OCI-LY3 (cell line): Measurements from ENCODE around the gene SLC35B2.
A peak's percentile ranks its signal among the peaks of the same experiment; 100 is the strongest.

Experiments
- H2AFZ ChIP-seq: fragments of 200-600, 300-600 bp; shearing (Covaris generic); 2 replicates; pipeline ENCODE4 v1.6.0; 2014; ENCODE audit warnings: antibody characterized with exemption, low read depth, low read length
- H3K27ac ChIP-seq: fragments of 200-600, 300-600 bp; sonication (generic); 2 replicates; pipeline ENCODE4 v1.5.1; 2014; ENCODE audit warnings: mild to moderate bottlenecking, low read length, moderate library complexity, mixed read lengths
- H3K27me3 ChIP-seq: fragments of 200-600, 300-600 bp; sonication (generic); 2 replicates; pipeline ENCODE4 v1.6.1; 2014; ENCODE audit warnings: low read depth, low read length, mixed read lengths
- H3K36me3 ChIP-seq: fragments of 200-600, 300-600 bp; sonication (generic); replicated peaks from 2 replicates; pipeline ENCODE3; 2014; ENCODE audit warnings: low read depth, low read length, mixed read lengths
- H3K4me1 ChIP-seq: fragments of 300-600, 200-600 bp; sonication (generic); 2 replicates; pipeline ENCODE4 v1.6.1; 2014; ENCODE audit warnings: low read length, mixed read lengths
- H3K4me2 ChIP-seq: fragments of 200-600, 300-600 bp; sonication (generic); 2 replicates; pipeline ENCODE4 v1.6.1; 2014; ENCODE audit warnings: low read length, mixed read lengths
- H3K4me3 ChIP-seq: fragments of 300-600, 200-600 bp; sonication (generic); 2 replicates; pipeline ENCODE4 v1.5.1; 2014; ENCODE audit warnings: antibody characterized with exemption, mild to moderate bottlenecking, low read length, moderate library complexity
- H3K79me2 ChIP-seq: fragments of 300-600, 200-600 bp; shearing (Covaris generic); 2 replicates; pipeline ENCODE4 v1.6.1; 2014; ENCODE audit warnings: mild to moderate bottlenecking, low read length, mixed read lengths
- H3K9ac ChIP-seq: fragments of 300-600, 200-600 bp; shearing (Covaris generic); 2 replicates; pipeline ENCODE4 v1.6.0; 2014; ENCODE audit warnings: mild to moderate bottlenecking, low read length, moderate library complexity
- H3K9me3 ChIP-seq: fragments of 200-600, 300-600 bp; shearing (Covaris generic); 2 replicates; pipeline ENCODE4 v1.6.1; 2014; ENCODE audit warnings: low read length, mixed read lengths; ENCODE audit not compliant: insufficient read depth
- H4K20me1 ChIP-seq: fragments of 200-600, 300-600 bp; sonication (generic); 2 replicates; pipeline ENCODE4 v1.6.1; 2016; ENCODE audit warnings: low read length, mixed read lengths; ENCODE audit not compliant: insufficient read depth
- EZH2phosphoT487 ChIP-seq: fragments of 200-600 bp; shearing (Covaris generic); IDR thresholded peaks from 2 replicates; pipeline ENCODE4 v1.6.1; 2018; ENCODE audit warnings: antibody characterized with exemption, mixed run types, low read depth
- TF ChIP-seq, protein P1 (sequence below): fragments of 200-600, 300-600 bp; sonication (generic); IDR thresholded peaks from 2 replicates; pipeline ENCODE4 v1.5.1; 2014; ENCODE audit warnings: antibody characterized with exemption, low read length, low read depth

SLC35B2 gene

DNA sequence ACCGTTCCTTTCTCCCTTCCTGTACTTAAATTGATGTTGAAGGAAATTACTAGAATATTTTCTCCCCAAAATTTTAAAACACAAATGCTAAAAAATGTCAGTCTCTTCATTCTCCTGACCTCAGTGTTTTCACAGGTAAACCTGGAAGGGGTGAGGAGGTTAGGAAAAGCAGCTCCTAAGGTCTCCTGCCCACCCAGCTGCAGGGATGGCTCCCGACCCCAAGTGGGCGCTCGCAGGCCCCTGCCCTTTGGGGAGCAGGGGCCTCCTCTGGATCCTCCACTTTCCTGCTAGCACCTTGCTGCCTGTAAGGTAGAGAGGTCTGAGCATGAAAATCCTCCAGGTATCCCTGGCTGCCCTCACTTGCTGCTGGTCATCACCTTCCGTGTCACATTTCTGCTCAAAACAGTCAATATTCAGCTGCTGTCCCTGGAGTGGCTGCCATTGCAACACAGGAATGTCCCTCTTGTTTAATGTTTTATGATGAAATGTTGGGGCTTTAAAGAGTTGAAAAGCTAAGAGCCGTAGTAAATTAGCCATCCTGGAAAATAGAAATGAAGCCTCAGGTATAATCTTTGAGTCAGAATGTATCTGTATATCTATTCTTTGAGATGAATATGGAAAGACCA, 21.3 kb downstream of the SLC35B2 start:
- H3K9ac ChIP-seq, result no peak overlapping the region
- no peak overlapping the region for H3K4me2 ChIP-seq
- H3K36me3 ChIP-seq, result peaks cover 33% of the 10 kb centered on the region
- H3K27me3 ChIP-seq, result no peaks in the 10 kb centered on the region
- H2AFZ ChIP-seq, result no peak overlapping the region
- no peaks in the 10 kb centered on the region for H3K9me3 ChIP-seq
- TF ChIP-seq EZH2phosphoT487, result no peak
- TF ChIP-seq, protein P1, sequence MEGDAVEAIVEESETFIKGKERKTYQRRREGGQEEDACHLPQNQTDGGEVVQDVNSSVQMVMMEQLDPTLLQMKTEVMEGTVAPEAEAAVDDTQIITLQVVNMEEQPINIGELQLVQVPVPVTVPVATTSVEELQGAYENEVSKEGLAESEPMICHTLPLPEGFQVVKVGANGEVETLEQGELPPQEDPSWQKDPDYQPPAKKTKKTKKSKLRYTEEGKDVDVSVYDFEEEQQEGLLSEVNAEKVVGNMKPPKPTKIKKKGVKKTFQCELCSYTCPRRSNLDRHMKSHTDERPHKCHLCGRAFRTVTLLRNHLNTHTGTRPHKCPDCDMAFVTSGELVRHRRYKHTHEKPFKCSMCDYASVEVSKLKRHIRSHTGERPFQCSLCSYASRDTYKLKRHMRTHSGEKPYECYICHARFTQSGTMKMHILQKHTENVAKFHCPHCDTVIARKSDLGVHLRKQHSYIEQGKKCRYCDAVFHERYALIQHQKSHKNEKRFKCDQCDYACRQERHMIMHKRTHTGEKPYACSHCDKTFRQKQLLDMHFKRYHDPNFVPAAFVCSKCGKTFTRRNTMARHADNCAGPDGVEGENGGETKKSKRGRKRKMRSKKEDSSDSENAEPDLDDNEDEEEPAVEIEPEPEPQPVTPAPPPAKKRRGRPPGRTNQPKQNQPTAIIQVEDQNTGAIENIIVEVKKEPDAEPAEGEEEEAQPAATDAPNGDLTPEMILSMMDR, result no peak
- H4K20me1 ChIP-seq, result peaks cover 5% of the 10 kb centered on the region; the same call in 1 of the 2 replicates
- H3K4me1 ChIP-seq, result peaks cover 17% of the 10 kb centered on the region
- no peak overlapping the region for H3K27ac ChIP-seq
- no peaks in the 10 kb centered on the region for H3K79me2 ChIP-seq
- no peak overlapping the region for H3K4me3 ChIP-seq

DNA sequence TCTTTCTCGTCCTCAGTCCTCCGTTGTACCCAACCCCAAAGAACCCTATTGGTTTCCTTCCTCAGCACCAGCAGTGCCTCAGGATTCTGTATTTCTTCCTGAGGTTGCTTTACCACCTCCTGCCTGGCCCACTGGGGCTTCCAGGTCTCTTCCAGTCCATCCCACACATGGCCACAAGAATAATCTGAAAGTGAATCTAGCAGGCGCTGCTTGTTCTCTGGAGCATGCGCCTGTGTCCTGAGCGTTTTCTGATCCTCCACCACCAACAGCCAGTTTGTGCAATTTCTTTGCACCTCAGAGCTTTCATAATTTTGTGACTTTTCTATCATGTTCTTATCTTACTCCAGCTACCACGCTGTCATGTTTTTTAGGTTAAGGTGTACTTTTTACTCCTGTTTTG, 22.1 kb downstream of the SLC35B2 start:
- H3K27me3 ChIP-seq, result no peaks in the 10 kb centered on the region
- no peak overlapping the region for H3K4me3 ChIP-seq
- peaks cover 17% of the 10 kb centered on the region for H3K4me1 ChIP-seq
- no peak overlapping the region for H3K9ac ChIP-seq
- H3K36me3 ChIP-seq, result peaks cover 41% of the 10 kb centered on the region
- H4K20me1 ChIP-seq, result peaks cover 5% of the 10 kb centered on the region; the same call in 1 of the 2 replicates
- H3K4me2 ChIP-seq, result no peak overlapping the region
- H2AFZ ChIP-seq, result no peak overlapping the region
- H3K27ac ChIP-seq, result no peak overlapping the region
- no peaks in the 10 kb centered on the region for H3K79me2 ChIP-seq
- H3K9me3 ChIP-seq, result no peaks in the 10 kb centered on the region
- no peak for TF ChIP-seq EZH2phosphoT487
- TF ChIP-seq, protein P1, result no peak

DNA sequence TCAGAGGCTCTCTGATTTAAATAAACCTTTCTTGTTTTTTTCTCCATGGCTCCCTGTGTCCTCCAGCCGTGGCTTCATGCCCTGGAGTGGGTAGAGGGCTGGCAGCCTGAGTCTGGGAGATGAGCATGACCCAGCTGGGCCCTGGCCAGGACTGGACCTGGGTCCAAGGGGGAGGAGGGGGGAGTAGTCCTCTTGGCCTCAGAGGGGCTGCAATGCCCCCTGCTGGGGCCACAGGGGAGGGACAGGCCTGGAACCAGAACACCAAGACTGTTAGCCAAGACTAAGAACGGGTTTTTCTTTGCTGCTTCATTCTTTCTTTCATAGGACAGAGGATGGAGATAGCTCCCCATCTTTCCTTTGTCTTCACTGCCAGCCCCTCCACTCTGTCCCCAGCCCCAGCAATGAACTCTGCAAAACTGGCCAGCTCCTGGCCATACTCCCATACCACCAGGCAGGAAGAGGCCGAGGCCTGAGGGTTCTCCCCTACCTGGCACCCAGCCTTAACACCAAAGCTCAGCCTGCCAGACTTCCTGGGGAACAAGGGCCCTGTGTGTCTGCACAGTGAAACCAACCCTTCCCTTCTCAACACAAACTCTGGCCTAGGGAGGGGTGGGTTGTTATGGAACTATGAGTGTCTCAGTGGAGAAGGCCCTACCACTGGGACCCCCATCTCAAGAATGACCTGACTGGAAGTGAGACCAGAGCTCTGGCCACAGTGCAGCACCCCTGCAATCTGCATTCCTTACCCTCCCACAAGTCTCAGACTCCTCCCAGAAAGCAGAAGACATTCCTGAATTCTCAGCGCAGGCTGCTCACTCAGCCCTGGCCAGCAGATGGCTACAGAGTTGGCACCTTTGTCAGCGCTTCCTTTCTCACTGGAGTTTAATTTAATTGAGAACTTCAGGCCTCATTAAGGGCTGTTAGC, 23.0 kb downstream of the SLC35B2 start:
- H3K27ac ChIP-seq, result no peak overlapping the region
- H3K36me3 ChIP-seq, result peaks cover 48% of the 10 kb centered on the region
- no peaks in the 10 kb centered on the region for H3K9me3 ChIP-seq
- no peak overlapping the region for H3K4me2 ChIP-seq
- H3K27me3 ChIP-seq, result no peaks in the 10 kb centered on the region
- TF ChIP-seq, protein P1, result peak; percentile 87
- no peak for TF ChIP-seq EZH2phosphoT487
- H4K20me1 ChIP-seq, result peaks cover 5% of the 10 kb centered on the region; the same call in 1 of the 2 replicates
- H3K4me1 ChIP-seq, result peaks cover 17% of the 10 kb centered on the region
- no peak overlapping the region for H2AFZ ChIP-seq
- no peak overlapping the region for H3K9ac ChIP-seq
- H3K79me2 ChIP-seq, result no peaks in the 10 kb centered on the region
- no peak overlapping the region for H3K4me3 ChIP-seq

DNA sequence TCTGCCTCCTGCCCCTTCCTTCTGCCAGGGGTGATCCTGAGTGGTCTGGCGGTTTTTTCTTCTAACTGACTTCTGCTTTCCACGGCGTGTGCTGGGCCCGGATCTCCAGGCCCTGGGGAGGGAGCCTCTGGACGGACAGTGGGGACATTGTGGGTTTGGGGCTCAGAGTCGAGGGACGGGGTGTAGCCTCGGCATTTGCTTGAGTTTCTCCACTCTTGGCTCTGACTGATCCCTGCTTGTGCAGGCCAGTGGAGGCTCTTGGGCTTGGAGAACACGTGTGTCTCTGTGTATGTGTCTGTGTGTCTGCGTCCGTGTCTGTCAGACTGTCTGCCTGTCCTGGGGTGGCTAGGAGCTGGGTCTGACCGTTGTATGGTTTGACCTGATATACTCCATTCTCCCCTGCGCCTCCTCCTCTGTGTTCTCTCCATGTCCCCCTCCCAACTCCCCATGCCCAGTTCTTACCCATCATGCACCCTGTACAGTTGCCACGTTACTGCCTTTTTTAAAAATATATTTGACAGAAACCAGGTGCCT, 23.7 kb downstream of the SLC35B2 start:
- no peaks in the 10 kb centered on the region for H3K27me3 ChIP-seq
- H3K4me2 ChIP-seq, result no peak overlapping the region
- H4K20me1 ChIP-seq, result peaks cover 11% of the 10 kb centered on the region
- no peak overlapping the region for H3K4me3 ChIP-seq
- no peak overlapping the region for H3K9ac ChIP-seq
- H3K9me3 ChIP-seq, result no peaks in the 10 kb centered on the region
- no peak overlapping the region for H3K27ac ChIP-seq
- peaks cover 1% of the 10 kb centered on the region; the same call in 1 of the 2 replicates for H3K79me2 ChIP-seq
- TF ChIP-seq, protein P1, result no peak
- no peak for TF ChIP-seq EZH2phosphoT487
- peaks cover 14% of the 10 kb centered on the region for H3K4me1 ChIP-seq
- no peak overlapping the region for H2AFZ ChIP-seq
- peaks cover 54% of the 10 kb centered on the region for H3K36me3 ChIP-seq
